Right kidney (tissue), 1 donor: ENCODE data around the gene IL9.

Source experiments
- DNase-seq: peaks from one replicate; pipeline ENCODE4 v3.0.0-alpha.2; 2016

IL9 gene

GRCh38 chr5:135891791-135892190, 3.9 kb downstream of the IL9 start:
- DNase-seq: peak; percentile 12

- no peak for DNase-seq
Measured at GRCh38 chr5:135891268-135891667, 4.4 kb downstream of the IL9 start.

GRCh38 chr5:135890867-135891266, 4.8 kb downstream of the IL9 start:
- no peak for DNase-seq

- DNase-seq: no peak
Measured at GRCh38 chr5:135890296-135890695, 5.3 kb downstream of the IL9 start.

- no peak for DNase-seq
Measured at GRCh38 chr5:135887881-135888614, 7.6 kb downstream of the IL9 start.

- DNase-seq: peak; percentile 59
Measured at GRCh38 chr5:135887447-135887864, 8.2 kb downstream of the IL9 start.

- DNase-seq: no peak
Measured at GRCh38 chr5:135886136-135886535, 9.5 kb downstream of the IL9 start.

GRCh38 chr5:135885031-135885430, 10.6 kb downstream of the IL9 start:
- no peak for DNase-seq

GRCh38 chr5:135883441-135883840, 12.2 kb downstream of the IL9 start:
- DNase-seq: no peak

GRCh38 chr5:135883026-135883425, 12.6 kb downstream of the IL9 start:
- DNase-seq: no peak

- no peak for DNase-seq
Measured at GRCh38 chr5:135881819-135882218, 13.8 kb downstream of the IL9 start.

GRCh38 chr5:135881244-135881643, 14.4 kb downstream of the IL9 start:
- DNase-seq: no peak

GRCh38 chr5:135880801-135881200, 14.8 kb downstream of the IL9 start:
- DNase-seq: no peak

GRCh38 chr5:135880278-135880677, 15.4 kb downstream of the IL9 start:
- DNase-seq: no peak

GRCh38 chr5:135879591-135879990, 16.1 kb downstream of the IL9 start:
- DNase-seq: no peak

GRCh38 chr5:135878156-135878620, 17.5 kb downstream of the IL9 start:
- peak; percentile 35 for DNase-seq

GRCh38 chr5:135877570-135878155, 18.0 kb downstream of the IL9 start:
- no peak for DNase-seq

- no peak for DNase-seq
Measured at GRCh38 chr5:135876146-135876545, 19.5 kb downstream of the IL9 start.

- DNase-seq: no peak
Measured at GRCh38 chr5:135875567-135875966, 20.1 kb downstream of the IL9 start.

GRCh38 chr5:135874461-135874860, 21.2 kb downstream of the IL9 start:
- DNase-seq: no peak

GRCh38 chr5:135873831-135874230, 21.8 kb downstream of the IL9 start:
- no peak for DNase-seq

GRCh38 chr5:135871268-135871915, 24.2 kb downstream of the IL9 start:
- DNase-seq: no peak

GRCh38 chr5:135869935-135870334, 25.7 kb downstream of the IL9 start:
- DNase-seq: no peak

GRCh38 chr5:135869276-135869675, 26.4 kb downstream of the IL9 start:
- DNase-seq: no peak
